Uterus (tissue), 2 donors: ENCODE results near the gene RASD2.

ENCODE experiments used
- CTCF ChIP-seq, 4 experiments: fragments of 200-600 bp in 2 of 4; fragments of 450-650 bp in 2 of 4; sonication (generic) in 2 of 4; IDR thresholded peaks; one replicate each; pipeline ENCODE4 v1.5.1; 2016 to 2019; ENCODE audit warnings: antibody characterized with exemption in 4 of 4, mild to moderate bottlenecking in 2 of 4, moderate library complexity in 1 of 4
- POLR2A ChIP-seq, 2 donors: fragments of 450-650 bp; IDR thresholded peaks; one replicate each; pipeline ENCODE4 v1.6.1; 2016; ENCODE audit warnings: antibody characterized with exemption in 2 of 2, mild to moderate bottlenecking in 1 of 2, moderate library complexity in 1 of 2

- TF ChIP-seq POLR2A (IDR thresholded peaks at IDR 0.05) = no peak
- no peak for TF ChIP-seq CTCF (IDR thresholded peaks at IDR 0.05)
Observed at GRCh38 chr22:35587896-35588295, 47.3 kb downstream of the RASD2 start.
